IPS DF 4.7 (cell line): Measurements from ENCODE around the gene LRP2.
"Not testable (repeated sequence)": the region's sequence is repeated elsewhere in the genome, so short reads cannot be mapped to it uniquely, and the experiment has no call there.

Source experiments
- DNase-seq: peaks from one replicate; pipeline ENCODE4 v3.0.0-alpha.2; 2013; ENCODE audit warnings: low spot score; ENCODE audit errors: extremely low read depth

LRP2 gene

DNA sequence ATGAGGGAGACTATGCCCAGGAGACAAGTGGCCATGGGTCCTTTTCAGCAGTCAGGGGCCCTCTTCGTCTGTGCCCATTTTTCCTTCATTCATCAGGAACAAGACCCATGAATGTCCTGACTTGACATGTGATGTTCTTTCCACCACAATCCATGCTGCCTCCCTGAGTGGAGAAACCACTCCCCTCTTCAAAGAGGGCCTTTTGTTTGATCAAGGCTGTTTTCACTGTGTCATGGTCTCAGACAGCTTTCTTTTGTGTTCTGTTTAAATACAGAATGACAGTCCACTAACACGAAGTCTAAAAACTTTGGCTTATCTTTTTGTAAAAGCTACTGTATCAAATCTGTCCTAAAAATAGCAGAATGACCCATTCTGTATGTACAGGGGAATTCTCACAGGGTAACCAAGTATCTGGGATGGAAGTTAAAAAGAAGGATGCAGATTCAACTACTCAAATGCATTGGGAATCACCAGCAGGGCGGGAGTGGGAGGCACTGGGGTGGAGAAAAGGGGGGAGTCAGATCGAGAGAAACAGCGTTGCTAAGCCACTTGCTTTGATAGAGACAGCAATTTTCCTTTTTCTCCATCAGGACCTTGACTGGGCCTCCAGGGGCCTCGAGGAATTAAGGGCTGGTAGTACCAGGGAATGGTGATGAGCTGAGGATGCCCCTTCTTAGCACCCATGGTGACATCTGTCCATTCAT is 13.9 kb downstream of the LRP2 start:
- DNase-seq: no peak

DNA sequence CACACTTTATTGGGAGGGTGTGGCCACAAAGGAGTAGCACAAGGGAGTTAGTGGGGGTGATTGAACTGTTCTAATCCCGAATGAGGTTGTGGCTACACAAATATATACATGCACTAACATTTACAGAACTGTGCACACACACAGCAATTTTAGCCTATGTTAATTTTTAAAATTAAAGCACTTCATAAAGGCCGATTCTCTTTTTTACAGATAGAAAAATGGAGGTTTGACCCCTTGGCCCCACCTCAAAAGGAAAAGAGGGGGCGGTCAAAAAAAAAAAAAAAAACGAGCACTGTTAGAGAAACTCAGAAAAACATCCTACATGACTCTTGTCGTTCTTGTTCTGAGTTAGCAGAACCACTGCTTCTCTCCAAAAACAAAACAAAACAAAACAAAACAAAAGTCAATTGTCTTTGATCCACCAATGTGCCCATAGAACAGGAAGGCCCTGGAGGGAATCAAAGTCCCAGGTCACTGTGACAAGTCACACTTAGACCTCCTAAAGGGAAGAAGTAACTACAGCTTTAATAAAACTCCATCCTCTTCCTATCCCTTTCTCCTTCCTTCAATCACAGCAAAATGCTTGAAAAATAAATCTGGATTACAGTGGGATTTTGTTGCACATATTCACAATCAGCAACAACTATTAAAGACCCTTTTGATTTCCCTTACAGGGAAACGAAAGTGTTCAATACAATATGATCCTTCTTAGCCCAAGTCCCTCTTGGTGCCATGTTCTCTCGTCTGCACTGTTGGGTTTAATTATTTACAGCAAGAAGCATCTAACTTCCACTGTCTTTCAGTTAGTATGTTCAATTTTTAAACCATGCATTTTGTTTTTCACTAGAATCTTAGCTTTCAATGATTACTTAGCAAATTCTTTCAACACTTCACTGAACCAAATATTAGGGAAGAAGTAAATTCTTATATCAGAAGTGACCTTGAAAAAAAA is 16.6 kb downstream of the LRP2 start:
- DNase-seq: no peak

DNA sequence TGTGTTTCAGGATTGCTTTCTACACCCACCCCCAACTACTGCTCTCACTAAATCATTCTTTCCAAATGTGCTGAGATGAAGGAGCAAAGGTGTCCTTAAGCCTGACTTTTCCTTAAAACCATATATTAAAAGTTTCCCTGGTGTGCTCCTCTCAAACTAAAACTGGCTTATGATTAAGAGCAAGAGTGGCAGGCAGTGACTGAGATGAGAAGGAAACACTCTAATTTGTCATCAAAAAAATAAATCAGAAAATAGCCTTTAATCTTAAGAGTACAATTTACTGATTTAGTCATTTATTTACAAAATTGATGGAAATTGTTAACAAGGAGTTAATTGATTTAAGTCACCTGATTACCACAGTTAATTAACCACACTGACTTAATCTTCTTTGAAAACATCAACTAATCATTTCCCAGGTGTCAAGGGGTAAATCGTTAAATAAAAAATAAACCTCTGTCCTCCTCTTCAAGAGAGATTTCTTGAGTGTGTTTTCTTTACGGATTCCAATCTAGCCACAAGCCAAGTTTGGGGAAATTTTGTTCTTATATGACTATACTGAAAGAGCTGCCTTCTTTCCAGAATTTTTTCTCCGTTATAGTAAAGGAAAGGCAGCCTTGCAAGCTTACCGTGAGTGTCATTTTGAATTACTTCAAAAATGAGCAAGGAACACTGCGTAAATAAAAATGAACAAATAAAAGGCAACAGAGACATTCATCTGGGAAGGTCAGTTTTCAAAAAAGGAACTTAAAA is 17.4 kb downstream of the LRP2 start:
- no peak for DNase-seq

DNA sequence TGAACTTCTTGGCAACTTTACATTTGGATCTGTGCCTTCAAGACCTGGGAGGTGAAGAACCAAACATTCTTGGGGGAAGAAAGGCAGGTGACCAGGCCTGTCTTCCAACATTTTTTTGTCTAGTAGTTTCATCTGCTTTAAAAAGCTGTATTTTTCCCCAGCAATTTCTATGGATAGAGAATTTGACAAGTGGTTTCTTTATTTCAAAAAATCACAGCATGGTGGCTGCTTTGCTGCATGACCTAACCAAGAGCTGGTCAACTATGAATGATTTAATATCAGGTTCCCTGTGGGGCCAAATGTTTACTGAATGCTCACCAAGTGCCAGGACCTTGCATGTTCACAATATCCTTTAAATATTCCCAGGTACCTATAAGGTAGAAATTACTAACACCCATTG is 19.1 kb downstream of the LRP2 start:
- no peak for DNase-seq

DNA sequence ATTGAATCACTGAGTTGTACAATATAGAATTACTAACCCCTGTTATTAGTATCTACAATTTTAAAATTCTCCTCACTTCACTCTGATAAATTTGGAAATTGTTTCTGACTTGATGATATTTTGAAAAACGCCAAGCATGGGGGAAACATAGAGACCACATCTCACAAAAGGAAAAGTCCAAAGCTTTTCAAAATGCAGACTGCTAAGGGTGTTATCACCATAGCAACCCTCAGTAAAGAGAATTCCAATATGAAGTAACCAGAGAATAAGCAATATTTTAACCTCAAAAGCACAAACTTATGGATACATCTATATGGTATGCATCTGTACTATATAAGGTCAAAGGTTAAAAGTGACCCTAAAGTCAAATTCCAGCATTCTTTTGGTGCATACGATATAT is 22.7 kb downstream of the LRP2 start:
- no peak for DNase-seq

DNA sequence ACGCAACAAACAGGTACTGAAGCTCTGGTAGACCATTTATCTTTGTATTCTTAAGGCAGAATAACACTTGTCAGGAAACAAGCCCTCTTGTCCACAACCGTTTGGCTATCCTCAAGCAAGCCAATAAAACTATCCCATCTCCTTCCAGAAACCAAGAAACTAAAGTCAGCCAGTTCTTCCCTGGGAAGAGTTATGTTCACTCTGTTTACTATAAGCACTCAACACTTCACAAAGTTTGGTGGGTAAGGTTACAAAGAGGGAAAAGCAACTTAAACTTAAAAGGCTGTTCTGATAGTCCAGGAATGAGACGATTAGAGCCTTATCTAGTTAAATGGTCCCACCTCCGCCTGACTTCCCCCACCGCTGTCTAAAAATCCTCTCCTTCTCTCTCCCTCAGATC is 25.6 kb downstream of the LRP2 start:
- DNase-seq: no peak

DNA sequence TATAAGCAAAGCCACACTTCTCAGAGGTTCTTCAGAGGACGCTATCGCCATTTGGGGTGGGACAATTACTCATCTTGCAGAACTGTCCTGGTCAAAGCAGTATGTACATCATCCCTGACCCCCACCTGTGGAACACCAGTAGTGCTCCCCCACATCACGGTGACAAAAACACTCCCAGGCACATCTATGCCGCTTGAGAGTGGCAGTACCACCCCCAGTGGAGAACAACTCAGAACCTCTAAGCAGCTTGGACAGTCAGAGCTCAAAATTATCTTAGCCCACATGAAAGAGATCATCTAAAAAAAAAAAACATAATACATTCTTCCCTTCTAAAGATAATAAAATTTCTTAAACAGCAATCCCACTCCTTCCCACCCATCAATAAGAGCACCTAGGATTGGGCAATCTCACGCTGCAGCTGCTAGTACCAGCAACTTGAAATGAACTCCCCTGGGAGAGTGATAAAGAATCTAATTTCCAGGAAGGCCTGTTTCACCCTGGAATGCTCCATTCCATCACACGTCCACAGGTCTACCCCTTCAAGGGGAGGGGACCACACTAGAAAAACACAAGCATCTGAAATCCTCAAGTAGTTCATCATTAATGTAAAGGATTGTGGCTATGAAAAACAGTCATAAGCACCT is 31.7 kb downstream of the LRP2 start:
- no peak for DNase-seq

DNA sequence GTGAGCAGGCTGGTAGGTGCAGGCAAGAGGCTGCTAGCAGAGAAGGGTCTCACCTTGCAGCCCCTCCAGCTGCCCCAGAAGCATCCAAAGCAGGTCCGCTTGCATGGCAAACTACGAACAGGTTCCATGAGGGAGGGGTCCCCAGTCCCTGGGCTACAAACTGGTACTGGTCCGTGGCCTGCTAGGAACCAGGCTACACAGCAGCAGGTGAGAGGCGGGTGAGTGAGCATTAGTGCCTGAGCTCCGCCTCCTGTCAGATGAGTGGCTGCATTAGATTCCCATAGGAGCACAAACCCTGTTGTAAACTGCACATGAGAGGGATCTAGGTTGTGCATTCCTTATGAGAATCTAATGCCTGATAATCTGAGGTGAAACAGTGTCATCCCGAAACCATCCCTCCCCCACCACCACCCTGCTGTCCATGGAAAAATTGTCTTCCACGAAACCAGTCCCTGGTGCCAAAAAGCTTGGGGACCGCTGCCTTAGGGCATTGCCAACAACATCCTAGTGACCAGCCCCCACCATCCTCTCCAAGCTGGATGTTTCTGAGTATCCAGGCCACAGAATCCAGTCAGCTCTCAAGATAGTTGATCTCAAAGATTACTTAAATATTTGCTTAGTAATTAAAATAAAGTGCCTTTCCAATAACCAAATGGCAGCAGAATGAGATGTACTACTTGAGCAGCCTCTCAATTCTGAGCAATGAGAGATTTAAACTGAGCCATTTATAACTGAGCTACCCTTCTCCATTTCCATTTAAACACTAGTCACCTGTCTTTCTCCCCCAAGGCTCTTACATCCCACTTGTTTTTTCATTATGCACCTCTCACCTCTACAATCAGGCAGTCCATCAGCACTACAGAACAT is 32.4 kb downstream of the LRP2 start:
- no peak for DNase-seq

DNA sequence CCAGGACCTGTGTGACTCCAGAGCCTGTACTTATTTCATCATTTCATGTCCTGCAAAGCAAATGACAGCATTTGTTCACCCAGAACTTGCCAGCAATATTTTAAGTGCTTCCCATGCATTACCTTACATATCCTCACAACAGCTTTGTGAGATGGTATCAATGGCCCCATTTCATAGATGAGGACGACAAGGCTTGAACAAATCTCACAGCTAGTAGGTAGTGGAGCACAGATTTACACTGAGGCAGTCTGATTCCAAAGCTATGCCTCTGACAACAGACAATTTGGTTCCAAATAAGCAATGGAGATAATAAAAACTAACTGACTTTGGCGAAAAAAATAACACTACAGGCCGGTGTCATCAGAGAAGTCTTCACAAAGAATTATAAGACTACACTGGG is 33.5 kb downstream of the LRP2 start:
- no peak for DNase-seq

DNA sequence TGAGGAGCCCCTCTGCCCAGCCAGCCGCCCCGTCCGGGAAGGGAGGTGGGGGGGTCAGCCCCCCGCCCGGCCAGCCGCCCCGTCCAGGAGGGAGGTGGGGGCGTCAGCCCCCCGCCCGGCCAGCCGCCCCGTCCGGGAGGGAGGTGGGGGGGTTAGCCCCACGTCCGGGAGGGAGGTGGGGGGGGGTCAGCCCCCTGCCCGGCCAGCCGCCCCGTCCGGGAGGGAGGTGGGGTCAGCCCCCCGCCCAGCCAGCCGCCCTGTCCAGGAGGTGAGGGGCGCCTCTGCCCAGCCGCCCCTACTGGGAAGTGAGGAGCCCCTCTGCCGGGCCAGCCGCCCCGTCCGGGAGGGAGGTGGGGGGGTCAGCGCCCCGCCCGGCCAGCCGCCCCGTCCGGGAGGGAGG is 34.5 kb downstream of the LRP2 start:
- DNase-seq: not testable (repeated sequence)

DNA sequence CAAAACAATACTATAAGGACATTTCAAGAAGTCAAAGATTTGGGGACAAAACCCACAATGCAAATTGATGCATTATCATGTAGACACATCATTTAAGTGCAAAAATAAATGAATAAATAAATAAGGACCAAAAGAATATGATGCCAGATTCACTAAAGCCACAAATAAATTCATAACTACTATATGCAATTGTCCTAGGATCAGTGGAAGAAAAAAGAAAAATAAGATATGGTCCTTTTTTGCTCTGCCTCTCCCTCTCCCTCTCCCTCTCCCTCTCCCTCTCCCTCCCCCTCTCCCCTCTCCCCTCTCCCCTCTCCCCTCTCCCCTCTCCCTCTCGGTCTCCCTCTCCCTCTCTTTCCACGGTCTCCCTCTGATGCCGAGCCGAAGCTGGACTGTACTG is 36.4 kb downstream of the LRP2 start:
- DNase-seq: not testable (repeated sequence)

DNA sequence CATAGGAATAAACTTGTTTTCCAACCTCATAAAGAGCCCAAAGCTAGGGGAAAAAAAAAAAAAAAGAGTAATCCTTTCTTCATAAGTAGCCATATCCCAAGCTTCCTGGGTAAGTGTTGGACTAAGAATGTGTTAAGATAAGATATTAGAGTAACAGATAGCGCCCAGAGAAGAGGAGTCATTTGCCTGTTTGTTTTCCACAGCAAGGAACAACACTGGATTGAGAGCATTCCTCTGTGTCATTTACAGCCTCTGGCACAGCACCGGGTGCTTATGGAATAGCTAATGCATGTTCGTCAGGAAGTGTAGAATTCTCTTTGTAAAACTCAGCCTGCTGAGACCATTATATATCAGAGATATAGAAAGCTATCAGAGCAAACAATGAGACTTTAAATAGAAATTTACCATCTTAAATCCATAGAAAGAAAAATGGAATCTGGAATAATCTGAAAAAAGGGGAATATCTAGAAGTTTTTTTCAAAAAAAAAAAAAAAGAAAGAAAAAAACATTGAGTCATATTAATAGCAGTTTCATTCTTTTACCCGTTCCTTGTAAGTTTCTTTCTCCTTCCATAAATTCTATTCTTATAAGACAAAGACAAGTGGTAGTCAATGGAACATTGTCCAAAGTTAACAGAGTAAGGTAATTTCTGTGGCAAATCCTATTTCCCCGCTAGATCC is 37.6 kb downstream of the LRP2 start:
- no peak for DNase-seq

DNA sequence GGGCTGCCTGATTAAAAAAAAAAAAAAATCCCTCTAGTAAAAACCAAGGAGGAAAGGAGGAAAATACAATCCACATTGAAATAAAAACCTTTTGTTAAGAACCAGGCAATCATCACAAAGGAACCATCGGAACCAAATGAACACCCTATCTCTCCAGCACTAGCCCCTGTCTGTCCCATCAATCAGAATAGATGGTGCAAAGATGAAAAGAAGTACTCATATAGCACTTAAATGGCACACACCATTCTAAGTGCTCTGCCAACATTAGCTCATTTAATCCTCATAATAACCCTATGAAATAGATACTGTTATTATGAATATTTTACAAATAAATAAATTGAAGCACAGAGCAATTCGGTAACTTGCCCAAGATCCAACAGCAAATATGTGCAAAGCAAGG is 38.5 kb downstream of the LRP2 start:
- no peak for DNase-seq

DNA sequence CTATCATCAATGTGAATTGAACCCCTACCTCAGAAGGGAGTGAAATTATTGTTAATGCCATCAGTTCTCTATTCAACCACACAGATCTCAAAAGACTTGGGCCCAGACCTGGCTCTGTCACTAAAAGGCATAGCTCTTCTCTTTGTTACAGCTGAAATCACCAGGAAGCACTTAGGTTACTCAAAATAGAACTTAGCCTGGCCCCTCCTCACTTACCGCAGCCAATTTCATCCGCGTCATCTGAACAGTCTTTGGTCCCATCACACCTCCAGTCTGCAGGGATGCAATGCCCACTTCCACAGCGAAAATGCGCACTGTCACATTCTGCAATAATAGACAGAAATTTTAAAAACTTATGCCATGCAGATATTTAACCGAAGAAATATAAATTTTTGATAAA is 41.8 kb downstream of the LRP2 start:
- DNase-seq: no peak

DNA sequence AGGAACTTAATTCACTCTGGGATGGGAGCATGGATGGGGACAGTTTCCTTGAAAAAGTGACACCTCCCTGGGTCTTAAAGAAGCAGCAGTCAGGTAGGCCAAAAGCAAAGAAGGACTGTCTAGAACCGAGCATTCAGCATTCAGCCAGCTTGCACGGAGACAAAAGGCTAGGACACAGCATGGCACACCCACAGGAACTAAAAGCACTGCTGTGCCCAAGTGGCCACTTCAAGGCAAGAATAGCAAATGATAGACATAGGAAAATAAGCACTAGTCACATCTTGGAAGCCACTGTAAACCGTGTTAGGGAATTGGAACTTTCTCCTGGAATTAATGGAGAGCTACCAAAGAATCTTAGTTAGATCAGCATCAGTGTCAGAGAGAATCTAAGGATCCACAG is 47.0 kb downstream of the LRP2 start:
- no peak for DNase-seq

DNA sequence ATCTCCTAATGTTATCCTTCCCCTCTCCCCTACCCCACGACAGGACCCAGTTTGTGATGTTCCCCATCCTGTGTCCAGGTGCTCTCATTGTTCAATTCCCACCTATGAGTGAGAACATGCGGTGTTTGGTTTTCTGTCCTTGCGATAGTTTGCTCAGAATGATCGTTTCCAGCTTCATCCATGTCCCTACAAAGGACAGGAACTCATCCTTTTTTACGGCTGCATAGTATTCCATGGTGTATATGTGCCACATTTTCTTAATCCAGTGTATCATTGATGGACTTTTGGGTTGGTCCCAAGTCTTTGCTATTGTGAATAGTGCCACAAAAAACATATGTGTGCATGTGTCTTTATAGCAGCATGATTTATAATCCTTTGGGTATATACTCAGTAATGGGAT is 54.0 kb downstream of the LRP2 start:
- not testable (repeated sequence) for DNase-seq

DNA sequence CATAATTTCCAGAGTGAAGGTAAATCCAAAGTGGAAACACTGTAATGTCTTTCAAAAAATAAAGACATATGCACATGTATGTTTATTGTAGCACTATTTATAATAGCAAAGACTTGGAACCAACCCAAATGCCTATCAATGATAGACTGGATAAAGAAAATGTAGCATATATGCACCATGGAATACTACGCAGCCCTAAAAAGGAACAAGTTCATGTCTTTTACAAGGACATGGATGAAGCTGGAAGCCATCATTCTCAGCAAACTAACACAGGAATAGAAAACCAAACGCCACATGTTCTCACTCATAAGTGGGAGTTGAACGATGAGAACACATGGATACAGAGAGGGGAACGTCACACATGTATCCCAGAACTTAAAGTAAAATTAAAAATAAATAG is 57.6 kb downstream of the LRP2 start:
- DNase-seq: not testable (repeated sequence)

DNA sequence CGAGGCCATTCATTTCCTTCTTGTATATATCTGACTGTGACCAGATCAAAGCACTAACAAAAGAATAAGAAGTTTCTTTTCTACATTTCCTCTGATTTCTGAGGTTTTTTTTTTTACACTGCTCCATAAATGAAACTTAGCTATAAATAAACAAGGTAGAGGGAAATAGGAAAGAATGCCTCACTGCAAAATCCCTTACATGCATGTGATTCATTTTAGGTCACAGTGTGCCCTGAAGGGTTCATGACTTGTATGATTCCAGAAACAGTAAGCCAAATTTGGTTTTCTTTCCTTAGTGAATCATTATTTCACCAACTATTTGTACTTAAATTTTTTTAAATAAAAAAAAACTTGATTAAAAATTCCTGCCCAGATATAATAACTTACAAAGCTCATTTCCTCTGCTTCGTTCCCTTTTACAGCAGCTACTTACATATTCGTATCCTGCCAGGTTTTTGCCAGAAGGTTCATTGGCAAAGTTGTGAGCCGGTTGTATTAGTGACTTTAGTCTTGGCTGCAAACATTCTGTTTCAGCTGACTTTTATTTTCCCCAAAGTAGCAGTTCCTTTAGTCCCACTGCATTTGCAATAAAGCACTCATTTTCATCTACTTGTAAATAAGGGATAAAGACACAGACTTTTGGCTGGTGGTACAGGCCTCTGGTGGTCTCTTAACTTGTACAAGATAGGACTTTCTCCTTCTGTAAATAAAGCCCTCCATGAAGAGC is 58.6 kb downstream of the LRP2 start:
- no peak for DNase-seq

DNA sequence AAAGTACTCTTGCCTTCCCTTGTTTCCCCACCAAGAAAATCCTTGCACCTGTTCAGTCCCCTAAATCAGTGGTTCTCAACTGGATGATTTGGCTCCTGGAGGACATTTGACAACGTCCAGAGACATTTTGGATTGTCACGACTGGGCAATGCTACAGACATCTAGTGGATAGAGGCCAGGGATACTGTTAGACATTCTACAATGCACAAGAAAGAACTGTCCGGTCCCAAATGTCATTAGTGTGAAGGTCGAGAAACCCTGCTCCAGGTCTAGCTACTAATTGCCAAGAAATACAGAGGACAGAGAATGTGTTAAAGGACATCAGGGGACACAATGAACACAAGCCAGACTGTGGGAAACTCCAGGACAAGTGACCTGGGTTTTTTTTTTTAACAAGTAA is 60.0 kb downstream of the LRP2 start:
- DNase-seq: no peak
